GM12878 (cell line): Measurements from ENCODE around the gene FAM20B.

Experiments used
- BRCA1 ChIP-seq: IDR thresholded peaks from 2 replicates; pipeline ENCODE4 v1.6.1; 2011; ENCODE audit warnings: low read depth, low read length, improper control_type of control experiment
- POLR2A ChIP-seq: IDR thresholded peaks from 2 replicates; pipeline ENCODE4 v1.6.1; 2011; ENCODE audit warnings: low read depth, mild to moderate bottlenecking, low read length

DNA sequence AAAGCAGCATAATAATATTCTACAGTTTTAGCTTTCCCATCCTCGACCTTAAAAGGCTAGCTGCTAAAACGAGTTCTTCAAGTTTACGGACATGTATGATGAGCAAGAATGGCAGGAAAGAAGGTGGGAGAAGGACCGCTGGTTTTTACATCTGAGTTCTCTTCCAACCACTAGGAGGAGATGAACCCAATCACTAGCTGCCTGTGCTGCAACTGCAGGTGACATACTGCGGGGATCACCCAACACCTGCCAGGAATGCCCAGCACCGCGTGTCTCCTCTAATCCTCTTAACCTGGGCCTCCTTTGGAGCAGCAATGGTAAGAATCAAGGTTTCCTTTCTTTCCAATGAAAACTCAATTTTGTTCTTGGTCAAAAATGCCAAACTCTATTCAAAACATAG, 79.7 kb downstream of the FAM20B start:
- TF ChIP-seq POLR2A, result no peak
- no peak for TF ChIP-seq BRCA1
